Measurements from ENCODE around the gene MRFAP1L1. TPM values are rescaled to one million over a fixed set of nuclear protein-coding genes. Genes with fewer than 3 reads are reported as not detected.

Gene MRFAP1L1
- total and polyA plus RNA-seq, 2 experiments from 2014 or later: 61.6 to 73.8 TPM

DNA sequence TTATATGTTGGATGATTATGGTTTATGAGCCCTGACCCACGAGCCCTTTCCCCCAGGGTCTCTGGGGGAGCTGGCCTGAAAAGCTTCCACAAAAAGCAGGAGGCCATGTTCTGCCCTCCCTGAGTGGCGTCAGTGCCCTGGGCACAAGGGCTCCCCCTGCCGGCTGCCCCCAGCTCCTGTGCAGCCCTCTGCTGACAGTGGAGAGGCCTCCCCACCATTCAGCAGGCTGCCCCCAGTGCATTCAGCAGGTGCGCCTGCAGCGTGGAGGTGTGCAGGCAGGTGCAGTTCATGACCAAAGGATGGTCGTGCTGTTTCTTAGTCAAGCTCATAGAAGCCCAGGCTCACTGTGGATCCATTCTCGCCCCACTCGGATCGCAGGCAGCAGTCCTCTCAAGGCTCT is 28.5 kb downstream of the MRFAP1L1 start:
- Histone ChIP-seq H3K27ac (ENCODE audit: low read depth) (no peak overlapping the region), H3K27me3 (ENCODE audit: insufficient read depth) (no peaks in the 10 kb centered on the region), H3F3A (replicated peaks; ENCODE audit: low read depth) (no peaks in the 10 kb centered on the region), H2AFZ (no peak overlapping the region), H3K79me2 (replicated peaks; ENCODE audit: insufficient read depth) (peaks cover 11% of the 10 kb centered on the region), H3K4me2 (no peak overlapping the region), H3K4me3 (no peak overlapping the region), H3K9me2 (ENCODE audit: insufficient read depth) (no peaks in the 10 kb centered on the region), H3K4me1 (ENCODE audit: insufficient read depth) (peaks cover 7% of the 10 kb centered on the region), H3K36me3 (ENCODE audit: insufficient read depth) (peaks cover 5% of the 10 kb centered on the region; the same call in 1 of the 2 replicates), H4K20me1 (replicated peaks; ENCODE audit: insufficient read depth) (peaks cover 13% of the 10 kb centered on the region)
- H3K9me3 Mint-ChIP-seq: no peaks in the 10 kb centered on the region
- TF ChIP-seq, protein P1, sequence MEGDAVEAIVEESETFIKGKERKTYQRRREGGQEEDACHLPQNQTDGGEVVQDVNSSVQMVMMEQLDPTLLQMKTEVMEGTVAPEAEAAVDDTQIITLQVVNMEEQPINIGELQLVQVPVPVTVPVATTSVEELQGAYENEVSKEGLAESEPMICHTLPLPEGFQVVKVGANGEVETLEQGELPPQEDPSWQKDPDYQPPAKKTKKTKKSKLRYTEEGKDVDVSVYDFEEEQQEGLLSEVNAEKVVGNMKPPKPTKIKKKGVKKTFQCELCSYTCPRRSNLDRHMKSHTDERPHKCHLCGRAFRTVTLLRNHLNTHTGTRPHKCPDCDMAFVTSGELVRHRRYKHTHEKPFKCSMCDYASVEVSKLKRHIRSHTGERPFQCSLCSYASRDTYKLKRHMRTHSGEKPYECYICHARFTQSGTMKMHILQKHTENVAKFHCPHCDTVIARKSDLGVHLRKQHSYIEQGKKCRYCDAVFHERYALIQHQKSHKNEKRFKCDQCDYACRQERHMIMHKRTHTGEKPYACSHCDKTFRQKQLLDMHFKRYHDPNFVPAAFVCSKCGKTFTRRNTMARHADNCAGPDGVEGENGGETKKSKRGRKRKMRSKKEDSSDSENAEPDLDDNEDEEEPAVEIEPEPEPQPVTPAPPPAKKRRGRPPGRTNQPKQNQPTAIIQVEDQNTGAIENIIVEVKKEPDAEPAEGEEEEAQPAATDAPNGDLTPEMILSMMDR (conservative IDR thresholded peaks at IDR 0.05; ENCODE audit: low read depth in 2 of 2): peak; percentile 29 to 56; a peak in 2 of 4 replicates
- TF ChIP-seq ZNF331 (CRISPR knock-in tag; IDR thresholded peaks at IDR 0.05; ENCODE audit: low read depth): no peak
- H3K27me3 Mint-ChIP-seq (ENCODE audit: insufficient read depth, low read depth, poor library complexity): peaks cover 15% of the 10 kb centered on the region
- peak; percentile 43 for ATAC-seq
- no peak for DNase-seq (ENCODE audit: low spot score)
- H3K4me3 Mint-ChIP-seq: no peak overlapping the region
- peaks cover 16% of the 10 kb centered on the region for H3K4me1 Mint-ChIP-seq
- H3K27ac Mint-ChIP-seq: no peak overlapping the region
- peaks cover 31% of the 10 kb centered on the region for H3K36me3 Mint-ChIP-seq (ENCODE audit: low read depth)

DNA sequence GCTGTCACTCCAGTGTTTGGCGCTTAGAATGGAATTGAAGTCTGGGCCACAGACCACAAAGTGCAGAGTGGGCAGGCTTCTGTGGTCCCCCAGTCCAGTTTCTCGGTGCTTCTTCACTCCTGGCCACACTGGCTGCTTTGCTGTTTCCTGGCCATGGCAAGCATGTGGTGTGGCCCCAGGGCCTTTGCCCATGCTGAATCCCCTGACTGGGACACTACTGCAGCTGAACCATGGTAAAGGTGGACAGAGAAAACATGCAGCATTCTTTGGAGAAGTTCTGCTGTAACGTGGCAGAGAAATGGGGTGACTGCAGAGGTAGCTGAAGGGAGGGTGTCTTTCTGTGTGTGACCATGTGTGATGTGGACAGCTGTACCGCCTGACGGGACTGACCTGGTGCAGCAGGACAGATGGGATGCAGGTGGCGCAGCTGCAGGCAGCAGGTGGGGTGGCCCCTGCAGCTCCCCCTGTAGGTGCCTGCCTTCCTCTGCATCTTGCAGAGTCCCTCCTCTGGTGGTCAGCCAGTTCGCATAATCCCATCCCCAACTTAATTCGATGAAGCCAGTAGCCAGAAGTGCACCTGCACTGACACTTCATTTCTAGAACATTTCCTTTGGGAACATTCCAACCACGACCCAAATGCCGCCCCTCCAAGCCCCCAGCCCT is 29.2 kb downstream of the MRFAP1L1 start:
- Histone ChIP-seq H3K9me2 (ENCODE audit: insufficient read depth) (no peaks in the 10 kb centered on the region), H3K27ac (ENCODE audit: low read depth) (no peak overlapping the region), H3K79me2 (replicated peaks; ENCODE audit: insufficient read depth) (peaks cover 18% of the 10 kb centered on the region), H3K4me2 (no peak overlapping the region), H3K27me3 (ENCODE audit: insufficient read depth) (no peaks in the 10 kb centered on the region), H4K20me1 (replicated peaks; ENCODE audit: insufficient read depth) (peaks cover 20% of the 10 kb centered on the region), H2AFZ (no peak overlapping the region), H3K4me3 (no peak overlapping the region), H3K4me1 (ENCODE audit: insufficient read depth) (peaks cover 14% of the 10 kb centered on the region), H3F3A (replicated peaks; ENCODE audit: low read depth) (no peaks in the 10 kb centered on the region), H3K36me3 (ENCODE audit: insufficient read depth) (peaks cover 5% of the 10 kb centered on the region; the same call in 1 of the 2 replicates)
- peaks cover 23% of the 10 kb centered on the region for H3K4me1 Mint-ChIP-seq
- TF ChIP-seq ZNF114 (CRISPR knock-in tag; IDR thresholded peaks at IDR 0.05) (no peak), ZNF331 (CRISPR knock-in tag; IDR thresholded peaks at IDR 0.05; ENCODE audit: low read depth) (no peak)
- TF ChIP-seq, protein P1 (conservative IDR thresholded peaks at IDR 0.05; ENCODE audit: low read depth in 2 of 2): peak; percentile 54 to 78
- DNase-seq (ENCODE audit: low spot score) (peak; percentile 78), ATAC-seq (peak; percentile 84)
- H3K36me3 Mint-ChIP-seq (ENCODE audit: low read depth): peaks cover 38% of the 10 kb centered on the region
- H3K9me3 Mint-ChIP-seq: no peaks in the 10 kb centered on the region
- H3K27ac Mint-ChIP-seq: no peak overlapping the region
- H3K4me3 Mint-ChIP-seq: no peak overlapping the region
- peaks cover 16% of the 10 kb centered on the region for H3K27me3 Mint-ChIP-seq (ENCODE audit: insufficient read depth, low read depth, poor library complexity)
